Activated CD8-positive, alpha-beta T cell treated with anti-CD3 and anti-CD28 coated beads for 36 hours (primary cell): Measurements from ENCODE around the gene MAGEB2. TPM values are rescaled to one million over a fixed set of nuclear protein-coding genes. Genes with fewer than 3 reads are reported as not detected.

ENCODE experiments used
- ATAC-seq: fragments of 200-7000 bp; cut with Tn5 transposase; one replicate; pipeline ENCODE4 v1.10.0; 2021; ENCODE audit warnings: mild to moderate bottlenecking, moderate library complexity
- CTCF ChIA-PET: fragments of 350-600 bp; sonication (Branson Sonifier 250); formaldehyde crosslinking; loops from one replicate; lab custom pipeline; 2021; ENCODE audit warnings: antibody characterized with exemption; lab: Charles Lee
- POLR2A ChIA-PET: fragments of 350-600 bp; sonication (Branson Sonifier 250); formaldehyde crosslinking; loops from one replicate; lab custom pipeline; 2021; ENCODE audit warnings: antibody characterized with exemption; lab: Charles Lee
- DNase-seq: peaks from one replicate; pipeline ENCODE4 v3.0.0-alpha.2; 2020
- H3K27ac Mint-ChIP-seq: one replicate; pipeline ENCODE4 v1.8.0; 2021; ENCODE audit warnings: mild to moderate bottlenecking, mixed read lengths
- H3K27me3 Mint-ChIP-seq: one replicate; pipeline ENCODE4 v1.8.0; 2021; ENCODE audit warnings: mixed read lengths
- H3K36me3 Mint-ChIP-seq: one replicate; pipeline ENCODE4 v1.8.0; 2021; ENCODE audit warnings: low read depth, mixed read lengths
- H3K4me1 Mint-ChIP-seq: one replicate; pipeline ENCODE4 v1.8.0; 2021; ENCODE audit warnings: low read depth, mixed read lengths
- H3K4me3 Mint-ChIP-seq: one replicate; pipeline ENCODE4 v1.8.0; 2021; ENCODE audit warnings: mild to moderate bottlenecking, moderate library complexity, mixed read lengths
- H3K9me3 Mint-ChIP-seq: one replicate; pipeline ENCODE4 v1.8.0; 2021; ENCODE audit warnings: mixed read lengths
- CTCF ChIP-seq: fragments of 200-600 bp; IDR thresholded peaks from one replicate; pipeline ENCODE4 v1.8.0; 2022; ENCODE audit warnings: antibody characterized with exemption, mild to moderate bottlenecking
- intact Hi-C: fragments of 100-400 bp; cut with micrococcal nuclease; formaldehyde crosslinking; loops from one replicate; pipeline ENCODE4 v1.10.0; 2022
- total RNA-seq, 2 experiments: library from RNA; stranded (reverse); gene quantifications; one replicate each; pipeline ENCODE4 v1.2.3, GENCODE V29; 2021

The MAGEB2 gene
- total RNA-seq, 2 experiments from 2014 or later = not detected

GRCh38 chrX:30248854-30249253 lies 33.5 kb downstream of the MAGEB2 start:
- ChIA-PET POLR2A (no interaction called here), CTCF (no interaction called here)
- TF ChIP-seq CTCF = no peak
- H3K36me3 Mint-ChIP-seq = no peaks in the 10 kb centered on the region
- intact Hi-C loops = no loop called here
- no peaks in the 10 kb centered on the region for H3K4me1 Mint-ChIP-seq
- H3K27ac Mint-ChIP-seq = no peak overlapping the region
- no peak for DNase-seq
- no peak overlapping the region for H3K4me3 Mint-ChIP-seq
- no peaks in the 10 kb centered on the region for H3K9me3 Mint-ChIP-seq
- no peak for ATAC-seq
- no peaks in the 10 kb centered on the region for H3K27me3 Mint-ChIP-seq

GRCh38 chrX:30253257-30253656 lies 37.9 kb downstream of the MAGEB2 start:
- Mint-ChIP-seq H3K4me3 (no peak overlapping the region), H3K9me3 (peaks cover 4% of the 10 kb centered on the region), H3K4me1 (no peaks in the 10 kb centered on the region), H3K27me3 (no peaks in the 10 kb centered on the region), H3K36me3 (no peaks in the 10 kb centered on the region), H3K27ac (no peak overlapping the region)
- ATAC-seq (no peak), DNase-seq (no peak)
- TF ChIP-seq CTCF = no peak
- intact Hi-C loops = no loop called here
- ChIA-PET POLR2A (no interaction called here), CTCF (no interaction called here)

- H3K9me3 Mint-ChIP-seq = peaks cover 4% of the 10 kb centered on the region
- H3K4me3 Mint-ChIP-seq = no peak overlapping the region
- ChIA-PET CTCF (no interaction called here), POLR2A (no interaction called here)
- H3K4me1 Mint-ChIP-seq = no peaks in the 10 kb centered on the region
- DNase-seq = no peak
- no peak for ATAC-seq
- intact Hi-C loops = no loop called here
- no peaks in the 10 kb centered on the region for H3K27me3 Mint-ChIP-seq
- no peak overlapping the region for H3K27ac Mint-ChIP-seq
- H3K36me3 Mint-ChIP-seq = no peaks in the 10 kb centered on the region
- TF ChIP-seq CTCF = no peak
Observed at GRCh38 chrX:30259927-30260326, 44.6 kb downstream of the MAGEB2 start.

- POLR2A ChIA-PET = no interaction called here
- Mint-ChIP-seq H3K4me3 (no peak overlapping the region), H3K27me3 (no peaks in the 10 kb centered on the region), H3K36me3 (no peaks in the 10 kb centered on the region), H3K27ac (no peak overlapping the region), H3K4me1 (no peaks in the 10 kb centered on the region), H3K9me3 (peaks cover 2% of the 10 kb centered on the region)
- ATAC-seq (no peak), DNase-seq (no peak)
- TF ChIP-seq CTCF = no peak
- CTCF ChIA-PET = no interaction called here
- intact Hi-C loops = no loop called here
Observed at GRCh38 chrX:30261012-30261411, 45.6 kb downstream of the MAGEB2 start.

DNA sequence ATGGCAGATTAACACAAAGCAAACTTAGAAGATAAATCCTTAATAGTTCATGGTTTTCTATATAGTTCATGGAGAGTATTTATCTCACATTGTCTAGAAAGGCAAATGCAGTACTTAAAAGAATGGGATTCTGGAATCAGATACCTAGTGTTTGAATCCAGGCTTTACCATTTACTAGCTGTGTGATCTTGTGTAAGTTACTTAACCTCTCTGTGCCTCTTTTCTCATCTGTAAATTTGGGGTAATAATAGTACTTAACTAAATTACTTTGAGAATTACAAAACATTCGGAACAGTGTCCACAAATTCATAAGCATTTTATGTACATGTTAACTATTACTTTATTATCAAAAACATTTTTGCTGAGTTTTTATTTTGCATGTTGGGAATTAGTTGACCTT lies 47.4 kb downstream of the MAGEB2 start:
- CTCF ChIA-PET = no interaction called here
- Mint-ChIP-seq H3K4me1 (no peaks in the 10 kb centered on the region), H3K4me3 (no peak overlapping the region), H3K9me3 (no peaks in the 10 kb centered on the region), H3K36me3 (no peaks in the 10 kb centered on the region), H3K27me3 (no peaks in the 10 kb centered on the region), H3K27ac (no peak overlapping the region)
- intact Hi-C loops = no loop called here
- POLR2A ChIA-PET = no interaction called here
- no peak for TF ChIP-seq CTCF
- DNase-seq (no peak), ATAC-seq (no peak)

Other genes starting within 250 kb of the MAGEB2 start
- not detected for gene MAGEB3, start 15.1 kb downstream of the MAGEB2 start, total RNA-seq
- gene MAGEB4, start 26.4 kb downstream of the MAGEB2 start, total RNA-seq = not detected
- gene MAGEB1, start 31.6 kb downstream of the MAGEB2 start, total RNA-seq = not detected
- not detected for gene NR0B1, start 93.8 kb downstream of the MAGEB2 start, total RNA-seq